ENCODE results near the gene STK38L.

- TF ChIP-seq, protein P1, sequence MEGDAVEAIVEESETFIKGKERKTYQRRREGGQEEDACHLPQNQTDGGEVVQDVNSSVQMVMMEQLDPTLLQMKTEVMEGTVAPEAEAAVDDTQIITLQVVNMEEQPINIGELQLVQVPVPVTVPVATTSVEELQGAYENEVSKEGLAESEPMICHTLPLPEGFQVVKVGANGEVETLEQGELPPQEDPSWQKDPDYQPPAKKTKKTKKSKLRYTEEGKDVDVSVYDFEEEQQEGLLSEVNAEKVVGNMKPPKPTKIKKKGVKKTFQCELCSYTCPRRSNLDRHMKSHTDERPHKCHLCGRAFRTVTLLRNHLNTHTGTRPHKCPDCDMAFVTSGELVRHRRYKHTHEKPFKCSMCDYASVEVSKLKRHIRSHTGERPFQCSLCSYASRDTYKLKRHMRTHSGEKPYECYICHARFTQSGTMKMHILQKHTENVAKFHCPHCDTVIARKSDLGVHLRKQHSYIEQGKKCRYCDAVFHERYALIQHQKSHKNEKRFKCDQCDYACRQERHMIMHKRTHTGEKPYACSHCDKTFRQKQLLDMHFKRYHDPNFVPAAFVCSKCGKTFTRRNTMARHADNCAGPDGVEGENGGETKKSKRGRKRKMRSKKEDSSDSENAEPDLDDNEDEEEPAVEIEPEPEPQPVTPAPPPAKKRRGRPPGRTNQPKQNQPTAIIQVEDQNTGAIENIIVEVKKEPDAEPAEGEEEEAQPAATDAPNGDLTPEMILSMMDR (IDR thresholded peaks at IDR 0.05 in 8 of 11, conservative IDR thresholded peaks at IDR 0.05 in 3 of 11), result no peak
- TF ChIP-seq POLR2A (IDR thresholded peaks at IDR 0.05) (no peak), POLR2AphosphoS5 (IDR thresholded peaks at IDR 0.05) (no peak)
Observed at GRCh38 chr12:27319409-27319808, 75.3 kb downstream of the STK38L start.

All from spleen (tissue), 7 donors.